GM18520 (cell line): ENCODE measurements around the gene RDH5.
A peak's percentile ranks its signal among the peaks of the same experiment; 100 is the strongest.

Source experiments
- ATAC-seq: cut with Tn5 transposase; IDR thresholded peaks from one replicate; pipeline ENCODE4 v1.9.1; 2021; ENCODE audit not compliant: unreplicated experiment

The RDH5 gene

GRCh38 chr12:55727643-55728185, 7.5 kb downstream of the RDH5 start:
- ATAC-seq: no peak

DNA sequence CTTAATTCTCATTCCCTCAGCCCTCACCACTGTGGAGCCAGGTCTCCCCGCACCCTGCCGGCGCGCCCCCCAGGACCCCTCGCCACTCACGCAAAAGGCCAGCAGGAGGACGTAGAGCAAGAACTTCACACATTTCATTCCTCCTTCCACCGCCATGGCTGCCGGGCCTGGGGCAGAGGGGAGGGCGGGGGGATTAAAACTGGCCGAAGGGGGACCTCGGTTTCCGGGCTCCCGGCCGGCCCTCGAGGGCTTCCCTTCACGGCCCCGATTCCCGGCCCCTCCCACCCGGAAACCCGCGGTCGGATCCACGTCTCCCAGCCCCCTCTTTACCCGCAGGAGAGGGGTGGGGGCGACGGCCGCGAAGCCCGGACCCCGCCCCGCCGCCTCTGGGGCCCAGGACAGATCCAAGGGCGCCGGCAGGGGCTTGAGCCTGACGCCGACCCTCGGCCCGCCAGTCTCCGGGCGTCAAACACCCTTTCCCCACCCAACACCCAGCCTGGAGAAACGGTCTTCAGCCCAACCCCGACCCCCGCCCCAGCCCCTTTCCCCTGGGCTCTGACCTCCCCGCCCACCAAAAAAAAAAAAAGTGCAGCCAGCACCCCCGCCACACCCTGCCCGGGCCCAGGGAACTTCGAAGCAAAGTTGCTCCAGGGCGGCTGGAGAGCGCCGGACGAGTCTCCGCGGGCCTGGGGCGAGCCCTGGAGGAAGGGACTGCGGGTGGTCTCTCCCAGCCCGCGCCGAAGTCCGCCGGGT, 8.2 kb downstream of the RDH5 start:
- ATAC-seq: peak; percentile 13

DNA sequence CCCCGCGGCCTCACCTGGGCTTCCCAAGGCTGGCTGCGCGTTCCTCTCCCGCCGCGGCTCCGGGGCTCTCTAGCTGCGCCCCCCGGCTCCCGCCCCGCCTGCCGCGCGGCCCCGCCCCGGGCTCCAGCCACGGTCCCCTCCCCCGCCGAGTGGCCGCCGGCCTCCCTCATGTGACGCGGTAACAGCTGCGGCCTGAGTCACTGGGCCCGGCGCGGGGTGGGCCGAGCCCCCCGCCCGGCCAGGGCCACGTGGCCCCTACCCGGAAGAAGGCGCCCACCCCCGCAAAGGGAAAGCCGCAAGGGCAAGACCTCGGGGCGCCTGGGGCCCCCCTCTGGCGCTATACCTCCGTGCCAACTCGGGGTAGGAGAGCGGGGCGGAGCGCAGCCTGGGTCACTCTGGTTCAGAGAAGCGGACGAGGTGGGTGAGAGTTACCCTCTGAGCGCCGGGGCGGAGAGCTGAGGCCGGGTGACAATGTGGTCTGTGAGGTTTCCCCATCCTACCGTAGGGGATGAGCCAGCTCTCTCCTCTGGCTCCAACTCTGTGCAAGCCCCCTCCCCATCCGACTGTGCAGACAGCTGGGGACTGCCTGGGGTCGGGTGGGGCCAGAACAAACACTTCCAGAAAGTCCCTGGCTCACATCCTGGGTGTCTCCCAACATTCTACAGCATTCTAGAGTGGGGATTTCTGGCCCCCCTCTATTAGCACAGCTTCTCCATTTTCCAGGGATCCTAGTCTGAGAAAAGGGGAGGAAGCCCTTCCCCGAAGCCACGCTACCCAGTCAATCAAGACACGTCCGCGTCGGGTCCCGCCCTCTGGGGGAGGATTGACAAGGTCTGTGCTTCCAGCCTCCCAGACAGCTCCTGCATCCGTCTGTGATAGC, 9.0 kb downstream of the RDH5 start, which contains the start of gene CD63:
Gene CD63, minus strand, starts transcription at position 71 of the 880 bp plus-strand sequence. CDS start 668 bp downstream, outside the sequence.
- ATAC-seq: peak; percentile 70

DNA sequence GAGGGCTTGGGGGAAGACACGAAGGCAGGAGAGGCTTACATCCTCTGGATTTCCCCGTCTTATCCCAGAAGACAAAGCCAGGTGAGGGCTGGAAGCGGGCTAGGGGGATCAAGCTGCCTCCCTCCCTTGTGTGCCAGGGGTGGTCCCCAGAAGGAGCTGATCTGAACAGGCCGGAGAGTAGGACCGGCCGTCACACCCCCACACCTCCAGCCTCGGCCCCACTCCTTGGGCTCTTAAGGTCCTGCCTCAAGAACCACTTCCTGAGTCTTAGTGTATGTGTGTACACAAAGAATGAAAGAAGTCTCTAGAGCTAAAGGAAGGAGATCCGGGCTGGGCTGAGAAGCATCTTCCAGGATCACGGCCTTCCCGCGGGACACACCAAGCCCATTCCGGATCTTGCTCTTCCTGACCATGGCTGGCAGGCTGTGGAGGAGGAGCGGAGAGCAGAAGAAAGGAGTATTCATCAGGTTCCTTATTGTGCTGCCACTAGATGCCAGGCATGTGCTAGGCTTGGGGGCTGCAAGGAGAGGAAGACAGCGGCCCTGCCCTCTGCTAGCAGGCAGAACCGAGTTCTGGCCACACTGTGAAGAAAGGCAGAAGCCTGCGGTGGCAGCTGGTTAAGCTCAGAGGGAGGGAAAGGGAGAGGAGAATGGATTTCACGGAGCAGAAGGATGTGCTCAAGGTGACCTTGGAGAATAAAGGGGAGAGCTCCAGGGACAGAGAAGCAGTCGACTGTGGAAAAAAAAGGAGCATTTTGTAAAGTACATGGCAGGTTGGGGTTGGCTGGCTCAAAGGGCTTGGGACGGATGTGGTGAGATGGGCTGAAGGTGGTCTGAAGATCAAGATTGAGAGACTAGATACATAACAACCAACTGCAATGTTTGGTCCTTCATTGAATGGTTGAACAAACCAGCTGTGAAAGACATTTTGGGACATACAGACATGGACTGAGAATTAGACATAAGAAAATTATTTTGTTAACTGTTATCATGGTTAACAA, 9.9 kb downstream of the RDH5 start:
- ATAC-seq: peak; percentile 24

GRCh38 chr12:55732288-55732687, 12.1 kb downstream of the RDH5 start:
- ATAC-seq: no peak

DNA sequence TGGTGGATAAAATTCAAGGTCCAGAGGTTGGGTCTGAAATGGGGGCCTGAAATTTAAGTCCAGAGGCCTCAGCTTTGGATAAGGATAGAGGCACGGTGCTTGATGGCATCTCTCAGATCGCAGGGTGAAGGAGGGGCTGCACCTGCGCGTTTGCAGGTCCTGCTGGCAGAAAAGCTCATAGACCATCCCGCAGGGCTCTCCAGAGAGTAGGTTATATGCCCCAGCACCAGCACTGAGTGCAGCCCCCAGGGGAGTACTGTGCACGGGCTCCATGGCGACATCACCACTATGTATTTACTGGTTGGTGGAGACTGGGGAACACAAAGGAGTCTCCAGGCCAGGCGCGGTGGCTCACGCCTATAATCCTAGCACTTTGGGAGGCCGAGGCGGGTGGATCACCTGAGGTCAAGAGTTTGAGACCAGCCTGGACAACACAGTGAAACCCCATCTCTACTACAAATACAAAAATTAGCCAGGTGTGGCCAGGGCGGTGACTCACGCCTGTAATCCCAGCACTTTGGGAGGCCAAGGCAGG, 12.9 kb downstream of the RDH5 start:
- no peak for ATAC-seq

GRCh38 chr12:55733858-55734257, 13.7 kb downstream of the RDH5 start:
- no peak for ATAC-seq

DNA sequence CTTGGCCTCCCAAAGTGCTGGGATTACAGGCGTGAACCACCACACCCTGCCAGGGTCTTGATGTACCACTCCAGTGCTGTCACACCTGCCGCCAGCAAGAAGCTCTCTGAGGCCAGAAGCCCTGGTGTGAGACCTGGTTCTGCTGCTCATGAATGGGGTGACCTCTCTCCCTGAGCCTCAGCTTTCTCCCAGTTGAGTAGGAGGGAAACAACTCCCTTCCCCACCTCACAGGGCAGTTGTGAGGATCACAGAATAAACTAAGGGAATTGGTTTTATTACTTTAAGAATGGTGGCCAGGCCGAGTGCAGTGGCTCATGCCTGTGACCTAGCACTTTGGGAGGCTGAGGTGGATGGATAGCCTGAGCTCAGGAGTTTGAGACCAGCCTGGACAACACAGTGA, 14.4 kb downstream of the RDH5 start:
- no peak for ATAC-seq

- no peak for ATAC-seq
Measured at GRCh38 chr12:55736076-55736475, 15.9 kb downstream of the RDH5 start.

DNA sequence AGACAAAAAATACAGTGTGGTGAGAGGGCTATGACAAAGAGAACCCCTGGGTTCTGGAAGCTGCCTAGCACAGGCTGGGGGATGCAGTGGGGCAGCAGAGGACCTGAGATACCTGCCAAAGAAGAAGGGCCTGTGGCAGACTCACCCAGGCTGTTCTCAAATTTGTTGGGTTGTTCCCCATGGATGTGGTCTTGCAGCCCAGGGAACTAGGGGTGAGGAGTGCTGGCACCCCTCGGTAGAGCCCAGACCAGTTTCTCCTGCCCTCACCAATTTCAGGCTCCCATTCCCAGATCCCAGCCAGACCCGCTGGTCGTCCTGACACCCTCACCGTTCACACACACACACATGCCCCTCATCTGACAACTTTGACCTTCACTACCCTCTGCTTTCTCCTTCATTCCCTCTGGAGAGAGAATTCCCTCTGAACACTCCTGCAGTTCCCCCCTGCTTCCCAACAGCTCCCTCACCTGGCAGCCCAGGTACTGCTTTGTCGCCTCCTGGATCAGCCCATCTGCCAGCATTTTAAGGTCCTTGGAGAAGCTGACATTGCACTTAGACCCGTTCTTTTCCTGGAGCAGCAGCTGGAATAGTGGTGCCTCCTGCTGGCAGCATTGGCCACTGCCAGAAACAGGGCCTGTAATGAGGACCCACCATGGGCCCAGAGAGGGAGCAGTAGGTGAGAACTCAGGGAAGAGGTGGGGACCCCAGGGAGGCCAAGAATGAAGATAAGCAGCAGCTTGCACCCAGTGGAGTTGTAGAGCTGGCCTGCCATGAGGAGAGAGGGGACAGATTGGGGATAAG, 16.8 kb downstream of the RDH5 start:
- ATAC-seq: no peak

DNA sequence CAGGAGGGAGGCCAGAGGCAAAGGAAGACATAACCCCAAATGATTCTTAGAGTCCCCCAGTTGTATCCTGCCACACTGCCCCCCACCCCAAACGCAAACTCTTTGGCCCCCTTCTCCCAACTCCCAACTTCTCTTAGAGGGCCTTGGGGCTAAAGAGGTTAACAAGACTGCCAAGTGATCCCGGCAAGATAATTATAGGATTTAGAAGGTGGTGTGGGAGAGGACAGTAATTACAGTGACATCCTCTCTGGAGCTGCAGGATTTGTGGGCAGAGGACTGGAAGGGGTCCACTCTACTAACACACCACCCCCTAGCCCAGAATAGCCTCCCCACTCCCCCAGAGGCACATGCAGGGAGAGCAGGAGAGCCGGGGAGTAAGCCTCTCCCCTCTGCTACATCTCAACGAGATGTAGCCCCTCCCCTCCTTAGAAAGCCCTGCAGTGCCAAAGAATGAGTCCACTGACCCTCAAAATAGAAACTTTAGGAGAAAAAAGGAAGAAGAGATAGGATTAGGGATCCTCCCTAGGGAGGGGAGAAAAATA, 17.5 kb downstream of the RDH5 start:
- ATAC-seq: no peak

- ATAC-seq: peak; percentile 75
Measured at GRCh38 chr12:55738123-55739024, 18.2 kb downstream of the RDH5 start.

GRCh38 chr12:55739025-55739378, 18.8 kb downstream of the RDH5 start:
- ATAC-seq: no peak

DNA sequence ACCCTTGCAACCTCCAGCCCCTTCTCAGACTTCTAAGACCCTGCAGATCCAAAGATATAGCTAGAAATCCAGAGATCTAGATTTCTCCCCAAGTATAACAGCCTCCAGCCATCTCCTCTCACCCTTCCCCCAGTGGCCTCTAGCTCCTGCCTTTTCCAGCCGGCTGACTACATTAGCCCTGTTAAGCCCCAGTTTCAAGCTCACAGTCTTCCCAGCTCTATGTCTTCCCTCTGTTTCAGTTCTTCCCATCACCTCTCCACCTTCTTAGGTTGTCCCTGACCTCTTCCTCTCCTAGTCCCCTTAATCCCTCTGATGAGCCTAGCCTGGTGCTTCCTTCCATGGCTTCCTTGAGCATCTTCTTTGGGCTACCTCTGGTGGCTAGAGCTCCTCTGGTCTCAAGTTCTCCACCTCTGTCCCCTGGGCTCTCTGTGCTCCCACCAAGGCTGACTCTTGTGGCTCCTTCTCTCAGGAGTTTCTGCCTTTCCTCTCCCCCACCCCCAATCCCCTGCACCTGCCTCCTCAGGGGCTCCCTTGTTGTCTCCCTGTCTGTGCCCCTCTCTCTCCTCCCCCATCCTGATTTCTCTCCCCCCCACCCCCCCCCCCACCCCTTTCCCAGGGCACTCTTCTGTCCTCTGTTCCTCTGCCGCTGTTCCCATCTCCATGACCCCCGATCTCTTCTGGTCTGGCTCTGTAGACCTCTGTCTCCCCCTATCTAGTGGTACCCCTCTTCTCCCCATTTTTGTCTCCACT, 21.9 kb downstream of the RDH5 start:
- no peak for ATAC-seq

DNA sequence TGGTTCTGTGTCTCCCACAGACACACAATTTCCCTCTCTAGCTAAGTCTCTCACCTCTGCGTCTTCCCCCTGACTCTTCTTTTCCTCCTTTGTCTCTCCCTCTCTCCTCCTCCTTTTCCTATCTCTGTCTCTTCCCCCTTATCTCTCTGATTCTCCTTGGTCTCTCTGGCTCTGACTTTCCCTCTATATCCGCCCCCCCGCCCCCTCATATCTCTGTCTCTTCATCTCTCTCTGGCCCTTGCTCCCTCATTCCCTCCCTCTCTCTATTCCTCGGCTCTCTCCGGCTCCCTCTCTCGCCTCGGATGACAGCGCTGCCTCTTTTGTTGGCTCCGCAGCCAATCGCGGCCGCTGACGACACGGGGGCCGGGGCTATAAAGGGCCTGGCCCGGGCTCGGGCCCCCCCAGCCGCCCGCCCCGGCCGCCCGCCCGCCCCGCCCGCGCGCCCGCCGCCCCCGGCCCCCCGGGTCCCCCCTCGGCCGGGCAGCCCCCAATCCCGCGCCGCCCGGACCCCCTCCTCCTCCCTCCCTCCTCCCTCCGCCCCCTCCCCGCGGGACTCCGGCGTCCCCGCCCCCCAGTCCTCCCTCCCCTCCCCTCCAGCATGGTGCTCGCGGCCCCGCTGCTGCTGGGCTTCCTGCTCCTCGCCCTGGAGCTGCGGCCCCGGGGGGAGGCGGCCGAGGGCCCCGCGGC, 22.7 kb downstream of the RDH5 start, which contains the start of gene GDF11:
Gene GDF11, plus strand, starts transcription at position 404 of the 687 bp plus-strand sequence. Its CDS starts 195 bp downstream, at position 599.
- no peak for ATAC-seq

DNA sequence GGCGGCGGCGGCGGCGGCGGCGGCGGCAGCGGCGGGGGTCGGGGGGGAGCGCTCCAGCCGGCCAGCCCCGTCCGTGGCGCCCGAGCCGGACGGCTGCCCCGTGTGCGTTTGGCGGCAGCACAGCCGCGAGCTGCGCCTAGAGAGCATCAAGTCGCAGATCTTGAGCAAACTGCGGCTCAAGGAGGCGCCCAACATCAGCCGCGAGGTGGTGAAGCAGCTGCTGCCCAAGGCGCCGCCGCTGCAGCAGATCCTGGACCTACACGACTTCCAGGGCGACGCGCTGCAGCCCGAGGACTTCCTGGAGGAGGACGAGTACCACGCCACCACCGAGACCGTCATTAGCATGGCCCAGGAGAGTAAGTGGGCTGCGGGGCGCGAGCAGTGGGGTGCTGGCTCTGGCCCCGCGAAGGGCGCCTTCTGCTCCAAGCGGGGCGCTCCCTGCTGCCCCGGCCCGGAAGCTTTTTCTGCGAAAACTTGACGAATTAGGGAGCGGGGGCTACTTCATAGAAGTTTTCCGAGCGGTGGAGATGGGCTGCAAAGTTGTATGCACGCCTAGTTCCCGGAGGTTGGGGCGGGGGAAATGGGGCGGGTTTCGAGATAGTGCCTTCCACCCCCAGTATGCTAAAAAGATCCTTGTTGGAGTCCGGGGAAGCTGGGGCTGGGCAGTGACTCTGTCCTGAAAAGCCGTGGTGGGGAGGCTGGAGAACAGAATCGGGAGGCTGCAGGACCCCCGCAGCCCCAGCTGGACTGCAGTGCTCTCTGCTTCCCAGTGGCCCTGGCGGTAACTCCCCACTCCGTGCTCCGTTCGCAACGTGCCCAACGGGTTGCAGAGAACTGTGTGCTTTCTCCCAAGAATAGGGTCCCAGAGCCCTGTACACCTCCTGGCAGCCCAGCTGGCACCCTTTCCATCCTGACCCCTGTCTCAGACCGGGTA, 23.5 kb downstream of the RDH5 start:
- ATAC-seq: no peak
